Osteocyte (in vitro differentiated cells): ENCODE results near the gene GNB3. TPM values are rescaled to one million over a fixed set of nuclear protein-coding genes. Genes with fewer than 3 reads are reported as not detected.

Experiments used
- DNase-seq: peaks from one replicate; pipeline ENCODE4 v3.0.0; 2021; ENCODE audit warnings: mixed read lengths; ENCODE audit not compliant: unreplicated experiment; ENCODE audit errors: extremely low spot score
- H3K27ac Mint-ChIP-seq: one replicate; pipeline ENCODE4 v1.8.0; 2021; ENCODE audit warnings: mild to moderate bottlenecking, mixed read lengths; ENCODE audit not compliant: unreplicated experiment
- H3K27me3 Mint-ChIP-seq: one replicate; pipeline ENCODE4 v1.8.0; 2021; ENCODE audit warnings: mixed read lengths; ENCODE audit not compliant: unreplicated experiment
- H3K36me3 Mint-ChIP-seq: one replicate; pipeline ENCODE4 v1.8.0; 2021; ENCODE audit warnings: mixed read lengths; ENCODE audit not compliant: unreplicated experiment
- H3K4me1 Mint-ChIP-seq: one replicate; pipeline ENCODE4 v1.8.0; 2021; ENCODE audit warnings: mixed read lengths; ENCODE audit not compliant: unreplicated experiment
- H3K4me3 Mint-ChIP-seq: one replicate; pipeline ENCODE4 v1.8.0; 2021; ENCODE audit warnings: mild to moderate bottlenecking, moderate library complexity, mixed read lengths; ENCODE audit not compliant: unreplicated experiment
- H3K9me3 Mint-ChIP-seq: one replicate; pipeline ENCODE4 v1.8.0; 2021; ENCODE audit warnings: mixed read lengths; ENCODE audit not compliant: unreplicated experiment
- CTCF ChIP-seq: fragments of 200-600 bp; sonication (generic); IDR thresholded peaks from 2 replicates; pipeline ENCODE4 v1.5.0; 2021; ENCODE audit warnings: antibody characterized with exemption, mild to moderate bottlenecking, moderate library complexity
- total RNA-seq: library from RNA; stranded (reverse); gene quantifications from 2 replicates; pipeline ENCODE4 v1.2.1, GENCODE V29; 2021

Gene GNB3
- total RNA-seq, 1 donor from 2014 or later: 10.6 TPM

GRCh38 chr12:6819106-6820030 is 21.4 kb upstream of the GNB3 start:
- no peak for TF ChIP-seq CTCF
- Mint-ChIP-seq H3K36me3 (no peaks in the 10 kb centered on the region), H3K27ac (peak overlapping the region; percentile 23), H3K4me3 (peak overlapping the region; percentile 14), H3K27me3 (peaks cover 15% of the 10 kb centered on the region), H3K4me1 (peaks cover 39% of the 10 kb centered on the region), H3K9me3 (no peaks in the 10 kb centered on the region)
- DNase-seq: no peak

GRCh38 chr12:6820166-6820565 is 20.6 kb upstream of the GNB3 start:
- no peak for DNase-seq
- Mint-ChIP-seq H3K4me1 (peaks cover 42% of the 10 kb centered on the region), H3K27ac (no peak overlapping the region), H3K4me3 (no peak overlapping the region), H3K9me3 (no peaks in the 10 kb centered on the region), H3K27me3 (peaks cover 7% of the 10 kb centered on the region), H3K36me3 (no peaks in the 10 kb centered on the region)
- no peak for TF ChIP-seq CTCF

DNA sequence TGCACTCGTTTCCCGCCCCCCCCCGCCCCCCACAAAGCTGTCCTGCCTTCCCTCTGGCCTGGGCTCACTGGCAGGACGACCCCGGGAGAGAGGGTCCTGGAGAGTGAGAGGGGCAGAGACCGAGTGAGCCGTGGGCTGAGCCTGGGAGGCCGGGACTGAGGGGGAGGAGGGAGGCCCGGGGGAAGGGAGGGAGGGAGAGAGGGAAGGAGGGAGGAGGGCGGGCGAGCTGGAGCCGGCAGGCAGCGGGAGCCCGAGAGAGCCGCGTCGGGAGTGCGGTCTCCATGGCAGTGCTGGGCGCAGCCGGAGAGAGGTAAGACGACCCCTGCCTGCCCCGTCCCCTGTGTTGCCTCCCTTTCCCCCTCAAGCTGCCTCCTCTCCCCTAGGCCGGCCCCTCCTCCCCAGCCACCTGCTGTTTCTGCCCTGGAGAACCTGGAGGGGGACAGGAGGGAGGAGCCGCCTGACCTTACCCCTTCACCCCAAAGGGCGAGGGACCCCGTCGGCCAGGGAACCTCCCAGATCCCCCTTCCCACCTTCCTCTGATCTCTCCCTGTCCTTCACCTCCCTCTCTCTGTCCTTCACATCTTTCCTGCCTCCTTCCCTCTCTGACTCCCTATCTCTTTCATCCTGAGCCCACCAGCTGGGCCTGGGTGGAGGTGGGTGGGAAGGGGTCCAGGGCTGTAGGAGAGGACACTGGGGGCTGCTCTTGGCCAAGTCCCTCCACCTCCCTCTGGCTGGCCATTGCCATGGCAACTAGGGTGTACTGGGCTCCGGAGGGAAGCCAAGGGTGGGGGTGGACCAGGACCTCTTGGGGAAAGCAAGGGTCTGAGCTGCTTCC is 18.9 kb upstream of the GNB3 start, which contains the start of gene GPR162:
TSS of gene GPR162 (plus strand) at position 231 of the 835 bp plus-strand sequence. CDS start 2,078 bp downstream, outside the sequence.
- H3K27ac Mint-ChIP-seq: peak within 1 kb of the TSS; percentile 56
- DNase-seq: no peak
- H3K9me3 Mint-ChIP-seq: no peaks in the 10 kb centered on the region
- H3K4me1 Mint-ChIP-seq: peaks cover 50% of the 10 kb centered on the region
- H3K4me3 Mint-ChIP-seq: peak within 1 kb of the TSS; percentile 73
- H3K36me3 Mint-ChIP-seq: no peaks in the 10 kb centered on the region
- H3K27me3 Mint-ChIP-seq: no peaks in the 10 kb centered on the region
- TF ChIP-seq CTCF: no peak

DNA sequence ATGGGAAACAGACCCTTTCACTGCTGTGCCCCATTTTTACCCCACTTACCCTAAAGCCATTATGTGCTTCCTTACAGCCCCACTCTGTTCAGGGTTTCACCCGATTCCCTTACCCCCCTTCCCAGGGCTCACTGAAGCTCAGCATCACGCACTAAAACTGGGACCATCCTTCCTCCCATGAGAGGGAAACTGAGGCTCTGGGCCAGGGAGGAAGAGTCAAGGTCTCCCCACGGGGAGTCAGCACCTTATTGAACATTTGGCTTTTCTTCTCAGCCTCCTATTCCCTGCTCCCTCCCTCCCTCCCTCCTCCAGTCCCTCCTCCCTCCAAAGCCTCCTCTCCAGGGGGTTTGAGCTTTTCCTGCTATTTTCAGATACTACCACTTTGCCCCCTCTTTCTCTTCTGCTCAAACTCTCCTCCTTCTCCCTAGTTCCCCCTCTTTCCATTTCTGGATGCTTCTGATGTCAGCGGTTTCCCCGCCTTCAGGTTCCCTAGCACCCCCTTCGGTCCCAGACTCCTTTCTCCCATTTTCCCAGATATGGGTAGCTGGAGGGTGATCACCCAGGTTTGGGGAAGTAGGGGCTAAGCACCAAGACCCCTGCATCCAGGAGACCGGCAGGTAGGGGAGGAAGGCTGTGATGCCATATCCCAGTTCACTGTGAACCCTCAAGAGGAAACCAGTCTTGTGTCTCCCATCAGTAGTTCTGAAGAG is 18.1 kb upstream of the GNB3 start:
- Mint-ChIP-seq H3K27me3 (no peaks in the 10 kb centered on the region), H3K36me3 (no peaks in the 10 kb centered on the region), H3K27ac (peak overlapping the region; percentile 41), H3K4me1 (peaks cover 57% of the 10 kb centered on the region), H3K9me3 (no peaks in the 10 kb centered on the region), H3K4me3 (peak overlapping the region; percentile 73)
- TF ChIP-seq CTCF: no peak
- DNase-seq: no peak
